Panc1 (cell line): ENCODE data around the gene SNRNP35.

ENCODE experiments used
- CTCF ChIP-seq: fragments of 450-650 bp; IDR thresholded peaks from 2 replicates; pipeline ENCODE4 v1.5.1; 2017; ENCODE audit warnings: mild to moderate bottlenecking
- POLR2AphosphoS5 ChIP-seq: IDR thresholded peaks from 2 replicates; pipeline ENCODE4 v1.6.1; 2012; ENCODE audit warnings: mild to moderate bottlenecking, low read depth, low read length, moderate library complexity
- SIN3A ChIP-seq: IDR thresholded peaks from 2 replicates; pipeline ENCODE4 v1.6.1; 2012; ENCODE audit warnings: low read depth, mild to moderate bottlenecking, low read length, moderate library complexity, borderline replicate concordance; ENCODE audit not compliant: insufficient read depth
- TF ChIP-seq, protein P1 (sequence below), 2 experiments: IDR thresholded peaks; 2 replicates each; pipeline ENCODE4 v1.6.1; 2011 to 2012; ENCODE audit warnings: low read depth in 2 of 2, control low read depth in 1 of 2, low read length in 1 of 2, mild to moderate bottlenecking in 1 of 2, moderate library complexity in 1 of 2; ENCODE audit not compliant: insufficient read depth in 1 of 2

DNA sequence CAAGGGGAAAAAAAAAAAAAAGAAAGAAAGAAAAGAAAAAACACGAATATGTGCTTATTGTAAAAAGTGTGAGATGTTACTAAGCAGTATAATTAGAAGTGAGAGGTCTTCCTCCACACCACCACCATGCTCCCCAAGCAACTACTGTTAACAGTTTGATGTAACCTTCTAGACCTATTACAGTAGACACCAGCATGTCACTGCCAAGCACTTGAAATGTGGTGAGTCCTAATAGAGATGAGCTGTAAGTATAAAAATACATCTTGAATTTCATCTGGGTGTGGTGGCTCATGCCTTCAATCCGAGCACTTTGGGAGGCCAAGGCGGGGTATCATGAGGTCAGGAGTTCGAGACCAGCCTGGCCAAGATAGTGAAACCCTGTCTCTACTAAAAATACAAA is 8.1 kb upstream of the SNRNP35 start:
- TF ChIP-seq CTCF (no peak), SIN3A (no peak), POLR2AphosphoS5 (no peak)
- TF ChIP-seq, protein P1, sequence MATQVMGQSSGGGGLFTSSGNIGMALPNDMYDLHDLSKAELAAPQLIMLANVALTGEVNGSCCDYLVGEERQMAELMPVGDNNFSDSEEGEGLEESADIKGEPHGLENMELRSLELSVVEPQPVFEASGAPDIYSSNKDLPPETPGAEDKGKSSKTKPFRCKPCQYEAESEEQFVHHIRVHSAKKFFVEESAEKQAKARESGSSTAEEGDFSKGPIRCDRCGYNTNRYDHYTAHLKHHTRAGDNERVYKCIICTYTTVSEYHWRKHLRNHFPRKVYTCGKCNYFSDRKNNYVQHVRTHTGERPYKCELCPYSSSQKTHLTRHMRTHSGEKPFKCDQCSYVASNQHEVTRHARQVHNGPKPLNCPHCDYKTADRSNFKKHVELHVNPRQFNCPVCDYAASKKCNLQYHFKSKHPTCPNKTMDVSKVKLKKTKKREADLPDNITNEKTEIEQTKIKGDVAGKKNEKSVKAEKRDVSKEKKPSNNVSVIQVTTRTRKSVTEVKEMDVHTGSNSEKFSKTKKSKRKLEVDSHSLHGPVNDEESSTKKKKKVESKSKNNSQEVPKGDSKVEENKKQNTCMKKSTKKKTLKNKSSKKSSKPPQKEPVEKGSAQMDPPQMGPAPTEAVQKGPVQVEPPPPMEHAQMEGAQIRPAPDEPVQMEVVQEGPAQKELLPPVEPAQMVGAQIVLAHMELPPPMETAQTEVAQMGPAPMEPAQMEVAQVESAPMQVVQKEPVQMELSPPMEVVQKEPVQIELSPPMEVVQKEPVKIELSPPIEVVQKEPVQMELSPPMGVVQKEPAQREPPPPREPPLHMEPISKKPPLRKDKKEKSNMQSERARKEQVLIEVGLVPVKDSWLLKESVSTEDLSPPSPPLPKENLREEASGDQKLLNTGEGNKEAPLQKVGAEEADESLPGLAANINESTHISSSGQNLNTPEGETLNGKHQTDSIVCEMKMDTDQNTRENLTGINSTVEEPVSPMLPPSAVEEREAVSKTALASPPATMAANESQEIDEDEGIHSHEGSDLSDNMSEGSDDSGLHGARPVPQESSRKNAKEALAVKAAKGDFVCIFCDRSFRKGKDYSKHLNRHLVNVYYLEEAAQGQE (IDR thresholded peaks at IDR 0.05; ENCODE audit: insufficient read depth in 1 of 2, low read depth in 2 of 2, low read length in 1 of 2): no peak
